GM12801 (cell line): ENCODE measurements around the gene GALNT18.

ENCODE experiments used
- CTCF ChIP-seq: IDR thresholded peaks from one replicate; pipeline ENCODE4 v1.5.1; 2011; ENCODE audit warnings: control low read depth; ENCODE audit not compliant: insufficient read length; ENCODE audit errors: extremely low read depth

The GALNT18 gene

GRCh38 chr11:11400635-11401232 is 221.1 kb downstream of the GALNT18 start:
- no peak for TF ChIP-seq CTCF

- no peak for TF ChIP-seq CTCF
These were observed 221.7 kb downstream of the GALNT18 start for GRCh38 chr11:11400121-11400520.

GRCh38 chr11:11397781-11398180 is 224.0 kb downstream of the GALNT18 start:
- TF ChIP-seq CTCF = no peak

- TF ChIP-seq CTCF = no peak
These were observed 224.8 kb downstream of the GALNT18 start for GRCh38 chr11:11397036-11397415.

- no peak for TF ChIP-seq CTCF
These were observed 225.3 kb downstream of the GALNT18 start for GRCh38 chr11:11396301-11397035.

GRCh38 chr11:11395126-11395525 is 226.7 kb downstream of the GALNT18 start:
- TF ChIP-seq CTCF = no peak

GRCh38 chr11:11394241-11394640 is 227.6 kb downstream of the GALNT18 start:
- no peak for TF ChIP-seq CTCF
